HFFc6 (cell line): ENCODE results near the gene HRH3. TPM values are rescaled to one million over a fixed set of nuclear protein-coding genes. Genes with fewer than 3 reads are reported as not detected.

ENCODE experiments used
- DNase-seq: peaks from one replicate; pipeline ENCODE4 v3.0.0-alpha.2; 2018
- H3K27ac Mint-ChIP-seq: 2 replicates; pipeline ENCODE4 v1.8.0; 2020; ENCODE audit warnings: mild to moderate bottlenecking, mixed read lengths
- H3K27me3 Mint-ChIP-seq: 2 replicates; pipeline ENCODE4 v1.8.0; 2021; ENCODE audit warnings: mild to moderate bottlenecking, moderate library complexity, mixed read lengths; ENCODE audit not compliant: insufficient read depth
- H3K36me3 Mint-ChIP-seq: 2 replicates; pipeline ENCODE4 v1.8.0; 2021; ENCODE audit warnings: low read depth, mixed read lengths
- H3K4me1 Mint-ChIP-seq: 2 replicates; pipeline ENCODE4 v1.8.0; 2020; ENCODE audit warnings: low read depth, mixed read lengths
- H3K4me3 Mint-ChIP-seq: 2 replicates; pipeline ENCODE4 v1.8.0; 2020; ENCODE audit warnings: mild to moderate bottlenecking, moderate library complexity, mixed read lengths
- H3K9me3 Mint-ChIP-seq: 2 replicates; pipeline ENCODE4 v1.8.0; 2020; ENCODE audit warnings: mild to moderate bottlenecking, mixed read lengths
- total RNA-seq, 6 experiments: library from RNA; stranded (reverse); fragmentation: NEBNext Ultra II Directional; extraction: Animal tissue kit (Norgen Biotek cat#: 25700); gene quantifications; 2 replicates in 1 of 6; 3 replicates in 5 of 6; pipeline ENCODE4 v1.2.3, GENCODE V29; 2021
- TF ChIP-seq, protein P1 (sequence below): fragments of 200-600 bp; sonication (generic); IDR thresholded peaks from 2 replicates; pipeline ENCODE4 v1.5.0; 2021; ENCODE audit warnings: antibody characterized with exemption, mild to moderate bottlenecking

The HRH3 gene
- total RNA-seq, 6 experiments from 2014 or later, result not detected

- DNase-seq, result no peak
- Mint-ChIP-seq H3K27me3 (no peaks in the 10 kb centered on the region), H3K4me3 (no peak overlapping the region), H3K9me3 (no peaks in the 10 kb centered on the region), H3K27ac (no peak overlapping the region), H3K36me3 (peaks cover 5% of the 10 kb centered on the region; the same call in 1 of the 2 replicates), H3K4me1 (no peaks in the 10 kb centered on the region)
- TF ChIP-seq, protein P1, sequence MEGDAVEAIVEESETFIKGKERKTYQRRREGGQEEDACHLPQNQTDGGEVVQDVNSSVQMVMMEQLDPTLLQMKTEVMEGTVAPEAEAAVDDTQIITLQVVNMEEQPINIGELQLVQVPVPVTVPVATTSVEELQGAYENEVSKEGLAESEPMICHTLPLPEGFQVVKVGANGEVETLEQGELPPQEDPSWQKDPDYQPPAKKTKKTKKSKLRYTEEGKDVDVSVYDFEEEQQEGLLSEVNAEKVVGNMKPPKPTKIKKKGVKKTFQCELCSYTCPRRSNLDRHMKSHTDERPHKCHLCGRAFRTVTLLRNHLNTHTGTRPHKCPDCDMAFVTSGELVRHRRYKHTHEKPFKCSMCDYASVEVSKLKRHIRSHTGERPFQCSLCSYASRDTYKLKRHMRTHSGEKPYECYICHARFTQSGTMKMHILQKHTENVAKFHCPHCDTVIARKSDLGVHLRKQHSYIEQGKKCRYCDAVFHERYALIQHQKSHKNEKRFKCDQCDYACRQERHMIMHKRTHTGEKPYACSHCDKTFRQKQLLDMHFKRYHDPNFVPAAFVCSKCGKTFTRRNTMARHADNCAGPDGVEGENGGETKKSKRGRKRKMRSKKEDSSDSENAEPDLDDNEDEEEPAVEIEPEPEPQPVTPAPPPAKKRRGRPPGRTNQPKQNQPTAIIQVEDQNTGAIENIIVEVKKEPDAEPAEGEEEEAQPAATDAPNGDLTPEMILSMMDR, result no peak
These were observed 45.0 kb downstream of the HRH3 start for GRCh38 chr20:62174870-62175624.

DNA sequence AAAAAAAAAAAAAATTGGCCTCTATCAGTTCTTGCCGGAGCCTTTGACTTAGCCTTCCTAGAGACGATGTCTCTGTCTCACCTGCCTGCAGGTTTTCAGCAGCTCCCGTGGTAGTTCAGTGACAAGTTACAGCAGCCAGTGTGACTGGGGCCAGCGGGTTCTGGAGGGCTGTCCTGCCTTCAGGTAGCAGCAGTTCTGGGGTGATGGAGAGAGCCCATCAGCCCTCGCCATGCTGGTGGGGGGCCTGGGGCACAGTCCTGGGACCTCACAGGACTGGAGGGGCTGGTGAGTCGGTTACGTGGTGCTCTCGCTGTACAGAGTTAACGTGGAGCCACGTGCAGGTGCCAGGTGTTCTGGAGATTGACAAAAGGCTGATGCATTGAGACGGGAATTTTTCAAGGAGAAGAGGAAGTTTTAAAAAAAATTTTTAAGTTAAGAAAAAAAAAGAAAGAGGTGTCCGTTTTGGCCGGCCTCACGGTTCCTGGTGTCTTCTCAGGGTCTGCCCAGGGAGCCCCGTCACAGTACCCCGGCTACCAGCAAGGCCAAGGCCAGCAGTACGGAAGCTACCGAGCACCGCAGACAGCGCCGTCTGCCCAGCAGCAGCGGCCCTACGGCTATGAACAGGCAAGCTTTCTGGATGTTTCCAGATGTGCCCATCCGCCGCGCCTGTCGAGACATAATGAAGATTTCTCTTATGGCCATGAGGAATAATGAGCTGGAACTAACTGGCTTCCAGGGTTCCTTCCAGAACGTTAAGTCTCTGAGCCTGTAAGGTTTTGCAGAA, 45.9 kb downstream of the HRH3 start:
- TF ChIP-seq, protein P1, result no peak
- Mint-ChIP-seq H3K9me3 (no peaks in the 10 kb centered on the region), H3K36me3 (peaks cover 5% of the 10 kb centered on the region; the same call in 1 of the 2 replicates)

DNA sequence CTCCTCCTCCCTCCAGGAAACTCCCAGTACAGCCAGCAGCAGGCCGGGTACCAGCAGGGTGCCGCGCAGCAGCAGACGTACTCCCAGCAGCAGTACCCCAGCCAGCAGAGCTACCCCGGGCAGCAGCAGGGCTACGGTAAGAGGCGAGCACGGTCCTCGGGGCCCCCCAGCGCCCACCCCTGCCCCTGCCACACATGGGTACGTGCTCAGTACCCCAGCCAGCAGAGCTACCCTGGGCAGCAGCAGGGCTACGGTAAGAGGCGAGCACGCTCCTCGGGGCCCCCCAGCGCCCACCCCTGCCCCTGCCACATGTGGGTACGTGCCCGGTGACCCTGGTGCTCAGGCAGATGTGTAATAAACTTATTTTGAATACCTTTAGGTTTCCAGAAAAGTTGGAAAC, 47.4 kb downstream of the HRH3 start:
- H3K9me3 Mint-ChIP-seq, result no peaks in the 10 kb centered on the region
- TF ChIP-seq, protein P1, result no peak
- H3K4me3 Mint-ChIP-seq, result no peak overlapping the region
- H3K36me3 Mint-ChIP-seq, result peaks cover 5% of the 10 kb centered on the region; the same call in 1 of the 2 replicates
- no peaks in the 10 kb centered on the region for H3K4me1 Mint-ChIP-seq
- H3K27ac Mint-ChIP-seq, result no peak overlapping the region
- DNase-seq, result no peak
- no peaks in the 10 kb centered on the region for H3K27me3 Mint-ChIP-seq

More for the DNA sequence above, 45.9 kb downstream of the HRH3 start:
- no peak overlapping the region for H3K4me3 Mint-ChIP-seq
- H3K4me1 Mint-ChIP-seq, result no peaks in the 10 kb centered on the region
- no peak overlapping the region for H3K27ac Mint-ChIP-seq
- no peak for DNase-seq
- no peaks in the 10 kb centered on the region for H3K27me3 Mint-ChIP-seq

GRCh38 chr20:62171245-62171644, 48.8 kb downstream of the HRH3 start:
- no peaks in the 10 kb centered on the region for H3K27me3 Mint-ChIP-seq
- H3K27ac Mint-ChIP-seq, result no peak overlapping the region
- peaks cover 6% of the 10 kb centered on the region; the same call in 1 of the 2 replicates for H3K36me3 Mint-ChIP-seq
- no peak for DNase-seq
- TF ChIP-seq, protein P1, result no peak
- H3K4me1 Mint-ChIP-seq, result no peaks in the 10 kb centered on the region
- H3K9me3 Mint-ChIP-seq, result no peaks in the 10 kb centered on the region
- no peak overlapping the region for H3K4me3 Mint-ChIP-seq

DNA sequence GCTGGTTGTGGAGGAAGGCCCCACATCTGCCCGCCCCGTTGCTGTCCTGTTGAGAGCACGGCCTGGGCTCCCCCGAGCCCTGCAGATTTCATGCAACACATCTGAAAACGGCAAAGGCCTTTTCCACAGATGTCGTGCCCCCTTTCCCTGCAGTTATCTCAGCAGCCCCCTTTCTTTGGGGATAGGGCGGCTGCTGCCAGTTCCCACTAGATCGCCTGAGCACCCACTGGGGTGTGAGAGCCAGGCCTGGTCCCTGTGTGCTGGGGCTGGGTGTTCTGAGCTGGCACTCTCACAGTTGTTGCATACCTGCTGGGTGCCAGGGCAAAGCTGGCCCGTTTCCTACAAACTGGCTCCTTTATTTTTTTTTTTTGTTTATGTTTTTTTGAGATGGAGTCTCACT, 49.5 kb downstream of the HRH3 start:
- peaks cover 10% of the 10 kb centered on the region; the same call in 1 of the 2 replicates for H3K36me3 Mint-ChIP-seq
- no peaks in the 10 kb centered on the region for H3K27me3 Mint-ChIP-seq
- TF ChIP-seq, protein P1, result no peak

More for the DNA sequence above, 49.5 kb downstream of the HRH3 start:
- no peak for DNase-seq
- H3K9me3 Mint-ChIP-seq, result no peaks in the 10 kb centered on the region
- H3K4me3 Mint-ChIP-seq, result no peak overlapping the region
- H3K4me1 Mint-ChIP-seq, result no peaks in the 10 kb centered on the region
- H3K27ac Mint-ChIP-seq, result no peak overlapping the region
